Fibroblast of pulmonary artery (primary cell): ENCODE data around the gene FAXDC2.

Experiments used
- DNase-seq: peaks from one replicate; pipeline ENCODE4 v3.0.0-alpha.2; 2010; ENCODE audit warnings: low read depth
- H3K4me3 ChIP-seq: replicated peaks from 2 replicates; pipeline ENCODE4 v1.5.1; 2011; ENCODE audit warnings: low read depth, mild to moderate bottlenecking, control low read depth, low read length, moderate library complexity
- TF ChIP-seq, protein P1 (sequence below): IDR thresholded peaks from 2 replicates; pipeline ENCODE4 v1.5.1; 2011; ENCODE audit warnings: mild to moderate bottlenecking, control low read depth, low read length, inconsistent platforms; ENCODE audit errors: missing control alignments

FAXDC2 gene

GRCh38 chr5:154819546-154819945, 30.9 kb downstream of the FAXDC2 start:
- TF ChIP-seq, protein P1, sequence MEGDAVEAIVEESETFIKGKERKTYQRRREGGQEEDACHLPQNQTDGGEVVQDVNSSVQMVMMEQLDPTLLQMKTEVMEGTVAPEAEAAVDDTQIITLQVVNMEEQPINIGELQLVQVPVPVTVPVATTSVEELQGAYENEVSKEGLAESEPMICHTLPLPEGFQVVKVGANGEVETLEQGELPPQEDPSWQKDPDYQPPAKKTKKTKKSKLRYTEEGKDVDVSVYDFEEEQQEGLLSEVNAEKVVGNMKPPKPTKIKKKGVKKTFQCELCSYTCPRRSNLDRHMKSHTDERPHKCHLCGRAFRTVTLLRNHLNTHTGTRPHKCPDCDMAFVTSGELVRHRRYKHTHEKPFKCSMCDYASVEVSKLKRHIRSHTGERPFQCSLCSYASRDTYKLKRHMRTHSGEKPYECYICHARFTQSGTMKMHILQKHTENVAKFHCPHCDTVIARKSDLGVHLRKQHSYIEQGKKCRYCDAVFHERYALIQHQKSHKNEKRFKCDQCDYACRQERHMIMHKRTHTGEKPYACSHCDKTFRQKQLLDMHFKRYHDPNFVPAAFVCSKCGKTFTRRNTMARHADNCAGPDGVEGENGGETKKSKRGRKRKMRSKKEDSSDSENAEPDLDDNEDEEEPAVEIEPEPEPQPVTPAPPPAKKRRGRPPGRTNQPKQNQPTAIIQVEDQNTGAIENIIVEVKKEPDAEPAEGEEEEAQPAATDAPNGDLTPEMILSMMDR: no peak
- H3K4me3 ChIP-seq: no peak overlapping the region
- DNase-seq: no peak

GRCh38 chr5:154818471-154819116, 31.8 kb downstream of the FAXDC2 start:
- no peak for DNase-seq
- H3K4me3 ChIP-seq: no peak overlapping the region
- TF ChIP-seq, protein P1: no peak

- TF ChIP-seq, protein P1: no peak
- no peak for DNase-seq
- H3K4me3 ChIP-seq: no peak overlapping the region
Observed at GRCh38 chr5:154817815-154818214, 32.6 kb downstream of the FAXDC2 start.

- TF ChIP-seq, protein P1: no peak
- H3K4me3 ChIP-seq: no peak overlapping the region
- no peak for DNase-seq
Observed at GRCh38 chr5:154816891-154817492, 33.4 kb downstream of the FAXDC2 start.

- H3K4me3 ChIP-seq: no peak overlapping the region
- TF ChIP-seq, protein P1: no peak
- no peak for DNase-seq
Observed at GRCh38 chr5:154815684-154816247, 34.6 kb downstream of the FAXDC2 start.

- TF ChIP-seq, protein P1: no peak
- DNase-seq: no peak
- no peak overlapping the region for H3K4me3 ChIP-seq
Observed at GRCh38 chr5:154815025-154815424, 35.4 kb downstream of the FAXDC2 start.

DNA sequence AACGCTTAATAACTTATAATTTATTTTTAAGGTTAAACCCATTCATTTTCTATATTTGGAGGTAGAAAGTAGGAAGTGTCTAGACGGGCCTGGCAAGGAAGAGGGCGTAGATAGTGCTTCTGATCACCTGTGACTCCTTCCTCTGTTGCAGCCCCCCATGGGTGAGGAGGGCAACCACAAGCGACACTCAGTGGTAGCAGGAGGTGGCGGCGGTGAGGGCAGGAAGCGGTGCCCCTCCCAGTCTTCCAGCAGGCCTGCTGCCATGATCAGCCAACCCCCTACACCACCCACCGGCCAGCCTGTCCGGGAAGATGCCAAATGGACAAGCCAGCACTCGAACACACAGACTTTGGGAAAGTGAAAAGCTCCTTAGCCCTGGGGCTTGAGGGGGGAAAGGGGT, 36.7 kb downstream of the FAXDC2 start:
- TF ChIP-seq, protein P1: no peak
- H3K4me3 ChIP-seq: no peak overlapping the region
- no peak for DNase-seq
